Body of pancreas (tissue), 4 donors: ENCODE results near the gene ZSCAN2. TPM values are rescaled to one million over a fixed set of nuclear protein-coding genes. Genes with fewer than 3 reads are reported as not detected.

ENCODE experiments used
- ATAC-seq: fragments of 150-250 bp; one replicate; pipeline ENCODE4 v1.9.1; 2016
- DNase-seq, 4 donors: peaks; one replicate each; pipeline ENCODE4 v3.0.0-alpha.2; 2019
- H3K27ac ChIP-seq, 4 donors: fragments of 200-600 bp; sonication (generic); 1 replicate in 3 of 4; 2 replicates in 1 of 4; pipeline versions ENCODE4 v1.5.1 to v1.6.1; 2016 to 2019; ENCODE audit warnings: mild to moderate bottlenecking in 1 of 4, mixed read lengths in 1 of 4, moderate library complexity in 1 of 4
- H3K27me3 ChIP-seq, 2 donors: fragments of 200-600 bp; sonication (generic); one replicate each; pipeline ENCODE4 v1.6.0; 2016; ENCODE audit warnings: mild to moderate bottlenecking in 1 of 2
- H3K36me3 ChIP-seq, 2 donors: fragments of 200-600 bp; sonication (generic); replicated peaks in 1 of 2; 2 replicates each; pipeline ENCODE4 v1.5.1; 2016; ENCODE audit warnings: low read depth in 2 of 2; ENCODE audit not compliant: insufficient read depth in 1 of 2
- H3K4me1 ChIP-seq: fragments of 200-600 bp; sonication (generic); one replicate; pipeline ENCODE4 v1.6.0; 2016
- H3K4me3 ChIP-seq, 2 donors: fragments of 200-600 bp; sonication (generic); 1 replicate in 1 of 2; 2 replicates in 1 of 2; pipeline ENCODE4 v1.5.1; 2016 to 2019
- H3K9me3 ChIP-seq, 3 donors: fragments of 200-600 bp; sonication (generic); 1 replicate in 2 of 3; 2 replicates in 1 of 3; pipeline ENCODE4 v1.5.1; 2016
- CTCF ChIP-seq, 7 experiments: fragments of 450-650 bp in 4 of 7; fragments of 200-600 bp in 3 of 7; sonication (generic) in 3 of 7; IDR thresholded peaks; one replicate each; pipeline ENCODE4 v1.5.1; 2016 to 2019; ENCODE audit warnings: antibody characterized with exemption in 7 of 7
- POLR2A ChIP-seq, 3 donors: fragments of 450-650 bp; IDR thresholded peaks; one replicate each; pipeline ENCODE4 v1.6.1; 2016; ENCODE audit warnings: antibody characterized with exemption in 3 of 3, mild to moderate bottlenecking in 2 of 3
- WGBS, 2 donors: methylation state at CpG; one replicate each; pipeline ENCODE4 v1.1.5; 2017; 5-methylcytosine and 5-hydroxymethylcytosine counted together
- intact Hi-C: fragments of 100-400 bp; cut with DNase I; formaldehyde crosslinking; loops from one replicate; pipeline ENCODE4 v1.15.1; 2023
- total RNA-seq, 2 donors: library from RNA; depleted of rRNA; stranded (reverse); fragments of >200 nt; gene quantifications; one replicate each; pipeline ENCODE4 v1.1.0, GENCODE V29; 2016

ZSCAN2 gene
- total RNA-seq, 2 donors from 2014 or later: 13.5 TPM

GRCh38 chr15:84653584-84653909 lies 52.7 kb downstream of the ZSCAN2 start:
- no peaks in the 10 kb centered on the region for H3K27me3 ChIP-seq
- no peaks in the 10 kb centered on the region for H3K9me3 ChIP-seq
- TF ChIP-seq POLR2A (IDR thresholded peaks at IDR 0.05): no peak
- TF ChIP-seq CTCF (IDR thresholded peaks at IDR 0.05): no peak
- peak overlapping the region; percentile 21 to 57 for H3K4me3 ChIP-seq
- H3K36me3 ChIP-seq: no peaks in the 10 kb centered on the region
- 9 to 18% methylated on average over 2 to 7 of the region's 7 CpGs for WGBS, 2 donors
- ATAC-seq: no peak
- intact Hi-C loops: loop anchor here (10.0 kb wide), 1 partner anchor 271 kb away; no protein-coding TSS in a partner anchor
- H3K27ac ChIP-seq: peak overlapping the region; percentile 68 to 90 (median 85)
- DNase-seq: no peak
- H3K4me1 ChIP-seq: peaks cover 58% of the 10 kb centered on the region

GRCh38 chr15:84653910-84654688 lies 53.3 kb downstream of the ZSCAN2 start, which contains the start of gene WDR73:
Gene WDR73 (minus strand): TSS chr15:84654283. CDS start chr15:84654274, 9 bp downstream.
- H3K27ac ChIP-seq: peak within 1 kb of the TSS; percentile 68 to 90 (median 85)
- H3K4me1 ChIP-seq: peaks cover 62% of the 10 kb centered on the region
- TF ChIP-seq POLR2A (IDR thresholded peaks at IDR 0.05) (peak; percentile 32 to 83 (median 80)), CTCF (IDR thresholded peaks at IDR 0.05) (no peak)
- no peaks in the 10 kb centered on the region for H3K36me3 ChIP-seq
- WGBS, 2 donors: 1% methylated on average over 11 to 49 of the region's 49 CpGs
- H3K27me3 ChIP-seq: no peaks in the 10 kb centered on the region
- ATAC-seq (peak; percentile 88), DNase-seq (peak; percentile 95 to 97 (median 96))
- no peaks in the 10 kb centered on the region for H3K9me3 ChIP-seq
- H3K4me3 ChIP-seq: peak within 1 kb of the TSS; percentile 21 to 57
- intact Hi-C loops: loop anchor here (10.0 kb wide), 1 partner anchor 271 kb away; no protein-coding TSS in a partner anchor

- peak overlapping the region; percentile 68 to 90 (median 85) for H3K27ac ChIP-seq
- 6% methylated on average over 15 to 19 of the region's 19 CpGs for WGBS, 2 donors
- no peaks in the 10 kb centered on the region for H3K9me3 ChIP-seq
- peak; percentile 58 for ATAC-seq
- peak; percentile 81 to 91 (median 85) for DNase-seq
- intact Hi-C loops: loop anchor here (10.0 kb wide), 1 partner anchor 270 kb away; no protein-coding TSS in a partner anchor
- H3K4me1 ChIP-seq: peaks cover 60% of the 10 kb centered on the region
- TF ChIP-seq CTCF (IDR thresholded peaks at IDR 0.05) (peak; percentile 42 to 72 (median 62)), POLR2A (IDR thresholded peaks at IDR 0.05) (no peak)
- no peaks in the 10 kb centered on the region for H3K36me3 ChIP-seq
- H3K4me3 ChIP-seq: peak overlapping the region; percentile 21 to 57
- H3K27me3 ChIP-seq: no peaks in the 10 kb centered on the region
Measured at GRCh38 chr15:84654689-84655453, 54.1 kb downstream of the ZSCAN2 start.

- H3K4me3 ChIP-seq: no peak overlapping the region
- H3K9me3 ChIP-seq: no peaks in the 10 kb centered on the region
- intact Hi-C loops: loop anchor here (10.0 kb wide), 1 partner anchor 268 kb away; no protein-coding TSS in a partner anchor
- WGBS, 2 donors: 88% methylated on average over 7 of the region's 7 CpGs; no CpG with 5 or more reads in 1 of the 2 donors
- TF ChIP-seq POLR2A (IDR thresholded peaks at IDR 0.05) (no peak), CTCF (IDR thresholded peaks at IDR 0.05) (no peak)
- DNase-seq (no peak), ATAC-seq (no peak)
- peaks cover 44% of the 10 kb centered on the region for H3K4me1 ChIP-seq
- H3K27me3 ChIP-seq: no peaks in the 10 kb centered on the region
- no peak overlapping the region for H3K27ac ChIP-seq
- no peaks in the 10 kb centered on the region for H3K36me3 ChIP-seq
Measured at GRCh38 chr15:84656972-84657371, 56.2 kb downstream of the ZSCAN2 start.
